Stimulated activated CD4-positive, alpha-beta T cell treated with anti-CD3 and anti-CD28 coated beads, Interleukin-12 subunit alpha, Interleukin-12 subunit beta, amount 100 ng/mL, for 24 hours (primary cell): ENCODE results near the gene SMTNL2.
"Not testable (repeated sequence)": the region's sequence is repeated elsewhere in the genome, so short reads cannot be mapped to it uniquely, and the experiment has no call there.

Experiments used
- DNase-seq, 2 experiments: peaks; one replicate each; pipeline ENCODE4 v3.0.0-alpha.2; 2020; ENCODE audit warnings: low read depth in 2 of 2

Gene SMTNL2

GRCh38 chr17:4634976-4635375, 50.6 kb downstream of the SMTNL2 start:
- DNase-seq: no peak

GRCh38 chr17:4635823-4636375, 51.6 kb downstream of the SMTNL2 start:
- DNase-seq: no peak

GRCh38 chr17:4636474-4637100, 52.3 kb downstream of the SMTNL2 start:
- no peak for DNase-seq

GRCh38 chr17:4638766-4639165, 54.4 kb downstream of the SMTNL2 start:
- DNase-seq: not testable (repeated sequence)

- DNase-seq: peak in 1 of 2 experiments; percentile 20
Observed at GRCh38 chr17:4639301-4640059, 55.2 kb downstream of the SMTNL2 start.

- DNase-seq: peak in 1 of 2 experiments; percentile 8
Observed at GRCh38 chr17:4640569-4641188, 56.4 kb downstream of the SMTNL2 start.

GRCh38 chr17:4641297-4642195, 57.2 kb downstream of the SMTNL2 start, which contains the start of gene ALOX15:
TSS of gene ALOX15 (minus strand) at chr17:4641678. CDS start at chr17:4641651, 27 bp downstream.
- DNase-seq: no peak

GRCh38 chr17:4642286-4642685, 58.0 kb downstream of the SMTNL2 start:
- no peak for DNase-seq

- no peak for DNase-seq
Observed at GRCh38 chr17:4643676-4644075, 59.3 kb downstream of the SMTNL2 start.

GRCh38 chr17:4645642-4646041, 61.3 kb downstream of the SMTNL2 start:
- no peak for DNase-seq

- no peak for DNase-seq
Observed at GRCh38 chr17:4648741-4649140, 64.4 kb downstream of the SMTNL2 start.

- no peak for DNase-seq
Observed at GRCh38 chr17:4652997-4653396, 68.7 kb downstream of the SMTNL2 start.

GRCh38 chr17:4655933-4656332, 71.6 kb downstream of the SMTNL2 start:
- DNase-seq: not testable (repeated sequence)

GRCh38 chr17:4657678-4658077, 73.3 kb downstream of the SMTNL2 start:
- no peak for DNase-seq
